GM12878 (cell line): ENCODE data around the gene ITPR2. TPM values are rescaled to one million over a fixed set of nuclear protein-coding genes. Genes with fewer than 3 reads are reported as not detected.

ENCODE experiments used
- ATAC-seq: fragments of 200-7000 bp; cut with Tn5 transposase; 3 replicates; pipeline ENCODE4 v1.9.1; 2020; ENCODE audit warnings: mild to moderate bottlenecking, moderate library complexity
- BruUV-seq: library from RNA; stranded (reverse); fragments of 400-500 nt; replicated peaks from 2 replicates; lab custom pipeline; 2021; lab: Mats Ljungman, UMichigan
- CTCF ChIA-PET: fragments of 300-600 bp; sonication (Branson Sonifier 250); formaldehyde crosslinking; extraction: SDS; loops from one replicate; lab custom pipeline; 2021; ENCODE audit warnings: inconsistent platforms; lab: Yijun Ruan, JAX
- POLR2A ChIA-PET: fragments of 350-600 bp; formaldehyde crosslinking; extraction: SDS; loops from one replicate; lab custom pipeline; 2021; ENCODE audit warnings: inconsistent platforms; lab: Charles Lee
- RAD21 ChIA-PET: fragments of 300-600 bp; sonication (Branson Sonifier 250); formaldehyde crosslinking; loops from one replicate; lab custom pipeline; 2023; ENCODE audit warnings: antibody characterized with exemption; ENCODE audit not compliant: unreplicated experiment; lab: Charles Lee
- SMC1A ChIA-PET: fragments of 300-600 bp; sonication (Branson Sonifier 250); formaldehyde crosslinking; loops from one replicate; lab custom pipeline; 2023; ENCODE audit not compliant: unreplicated experiment, uncharacterized antibody; lab: Charles Lee
- DNase-seq: peaks from one replicate; pipeline ENCODE4 v3.0.0-alpha.2; 2011; ENCODE audit warnings: low read depth, low spot score
- FAIRE-seq: peaks from 3 replicates; lab custom pipeline; 2011; peaks lifted over from hg19 to GRCh38; lab: Jason Lieb, UNC
- H2AFZ ChIP-seq: 2 replicates; pipeline ENCODE4 v1.6.0; 2011; ENCODE audit warnings: low read depth, low read length, control low read depth; ENCODE audit not compliant: control insufficient read depth
- H3K27ac ChIP-seq: 2 replicates; pipeline ENCODE4 v1.5.1; 2011; ENCODE audit warnings: control low read depth; ENCODE audit not compliant: control insufficient read depth, insufficient read depth
- H3K27me3 ChIP-seq, 2 experiments: replicated peaks in 1 of 2; 2 replicates each; pipeline versions ENCODE4 v1.6.0 to v1.6.1; 2011; ENCODE audit warnings: low read length in 1 of 2; ENCODE audit not compliant: control insufficient read depth in 2 of 2, insufficient read depth in 2 of 2
- H3K36me3 ChIP-seq, 2 experiments: 2 replicates each; pipeline ENCODE4 v1.5.1; 2011; ENCODE audit warnings: low read length in 1 of 2; ENCODE audit not compliant: control insufficient read depth in 2 of 2, insufficient read depth in 2 of 2
- H3K4me1 ChIP-seq: 2 replicates; pipeline ENCODE4 v1.6.1; 2011; ENCODE audit warnings: mild to moderate bottlenecking, low read length, moderate library complexity, mixed read lengths; ENCODE audit not compliant: control insufficient read depth, insufficient read depth
- H3K4me2 ChIP-seq: 2 replicates; pipeline ENCODE4 v1.6.0; 2011; ENCODE audit warnings: control low read depth; ENCODE audit not compliant: control insufficient read depth, insufficient read depth
- H3K4me3 ChIP-seq: fragments of 200-600 bp; sonication (generic); 2 replicates; pipeline ENCODE4 v1.5.1; 2016
- H3K79me2 ChIP-seq: 2 replicates; pipeline ENCODE4 v1.6.0; 2011; ENCODE audit warnings: low read length; ENCODE audit not compliant: control insufficient read depth, insufficient read depth
- H3K9ac ChIP-seq: 2 replicates; pipeline ENCODE4 v1.8.0; 2011; ENCODE audit warnings: low read length, control low read depth, mixed read lengths; ENCODE audit not compliant: control insufficient read depth, insufficient read depth
- H3K9me3 ChIP-seq: replicated peaks from 3 replicates; pipeline ENCODE4 v1.5.1; 2011; ENCODE audit warnings: mild to moderate bottlenecking, low read length; ENCODE audit not compliant: control insufficient read depth, insufficient read depth
- H4K20me1 ChIP-seq: 2 replicates; pipeline ENCODE4 v1.6.0; 2011; ENCODE audit not compliant: control insufficient read depth, insufficient read depth
- ATF3 ChIP-seq: IDR thresholded peaks from 2 replicates; pipeline ENCODE4 v1.6.1; 2011; ENCODE audit warnings: low read depth, mild to moderate bottlenecking, low read length, moderate library complexity, borderline replicate concordance; ENCODE audit errors: extremely low read depth
- BCL11A ChIP-seq: IDR thresholded peaks from 2 replicates; pipeline ENCODE4 v1.6.1; 2011; ENCODE audit warnings: low read depth, low read length
- CTCF ChIP-seq, 3 experiments: IDR thresholded peaks in 2 of 3; conservative IDR thresholded peaks in 1 of 3; 2 replicates each; pipeline ENCODE4 v1.5.1; 2011; ENCODE audit warnings: low read depth in 3 of 3, low read length in 3 of 3, mild to moderate bottlenecking in 3 of 3, control low read depth in 2 of 3, moderate library complexity in 2 of 3, inconsistent platforms in 1 of 3, mixed read lengths in 1 of 3; ENCODE audit not compliant: control insufficient read depth in 2 of 3, insufficient read depth in 1 of 3; ENCODE audit errors: extremely low read depth in 1 of 3
- E4F1 ChIP-seq: fragments of 450-650 bp; IDR thresholded peaks from 2 replicates; pipeline ENCODE4 v1.6.1; 2018; ENCODE audit warnings: borderline replicate concordance, mild to moderate bottlenecking; ENCODE audit not compliant: partially characterized antibody
- HDAC6 ChIP-seq: fragments of 200-600 bp; sonication (generic); IDR thresholded peaks from one replicate; pipeline ENCODE4 v1.8.0; 2017; ENCODE audit warnings: antibody characterized with exemption; ENCODE audit not compliant: unreplicated experiment
- JUNB ChIP-seq: IDR thresholded peaks from 2 replicates; pipeline ENCODE4 v1.6.1; 2016; ENCODE audit warnings: antibody characterized with exemption, mild to moderate bottlenecking
- PAX8 ChIP-seq: fragments of 450-650 bp; IDR thresholded peaks from 2 replicates; pipeline ENCODE4 v1.6.1; 2017; ENCODE audit warnings: mild to moderate bottlenecking, moderate library complexity
- PKNOX1 ChIP-seq: fragments of 450-650 bp; IDR thresholded peaks from 2 replicates; pipeline ENCODE4 v1.6.1; 2016; ENCODE audit warnings: mild to moderate bottlenecking
- TCF7 ChIP-seq: IDR thresholded peaks from 2 replicates; pipeline ENCODE4 v1.6.1; 2014; ENCODE audit warnings: antibody characterized with exemption, borderline replicate concordance
- ZNF687 ChIP-seq: fragments of 450-650 bp; IDR thresholded peaks from 2 replicates; pipeline ENCODE4 v1.6.1; 2017; ENCODE audit warnings: mild to moderate bottlenecking, moderate library complexity
- WGBS: methylation state at CpG from one replicate; pipeline ENCODE4 v1.1.6; 2016; ENCODE audit warnings: low lambda C conversion rate; ENCODE audit not compliant: insufficient replicate concordance, insufficient coverage; ENCODE audit errors: missing lambda C conversion rate; 5-methylcytosine and 5-hydroxymethylcytosine counted together
- in situ Hi-C: fragments of 300-500 bp; cut with MboI; formaldehyde crosslinking; loops from 9 replicates; pipeline ENCODE4 v1.14.3; 2018; ENCODE audit warnings: mixed read lengths
- intact Hi-C: fragments of 100-400 bp; cut with micrococcal nuclease; formaldehyde crosslinking; loops from one replicate; pipeline ENCODE4 v1.14.2; 2022; ENCODE audit not compliant: unreplicated experiment
- polyA plus RNA-seq, 11 experiments: library from polyadenylated mRNA; depleted of rRNA in 4 of 11; unstranded in 6 of 11; stranded (reverse) in 5 of 11; fragments of >200 nt; fragmentation: Nextera tagmentation in 4 of 11; fragmentation: Illumina TruSeq in 1 of 11; extraction: Ambion mirVana in 4 of 11; extraction: Trizol in 1 of 11; gene quantifications; 1 replicate in 1 of 11; 2 replicates in 10 of 11; pipeline versions ENCODE4 v1.2.1 to v1.2.3, GENCODE V29; 2011 to 2016; ENCODE audit warnings: inconsistent platforms in 2 of 11, missing spikeins in 2 of 11, low read depth in 1 of 11
- total RNA-seq, 4 experiments: library from RNA; depleted of rRNA in 3 of 4; stranded (reverse); fragments of >200 nt in 3 of 4; fragmentation: Illumina TruSeq in 1 of 4; extraction: Trizol in 1 of 4; gene quantifications; 2 replicates each; pipeline versions ENCODE4 v1.2.1 to v1.2.3, GENCODE V29; 2013 to 2021

ITPR2 gene
- total and polyA plus RNA-seq, 10 of the 15 experiments (the other 5 are each of a cell fraction or from before 2014, with no cell fraction given) = 7.5 to 76.2 (median 47.1) TPM

GRCh38 chr12:26841085-26841484 lies 8.1 kb upstream of the ITPR2 start:
- in situ Hi-C loops = no loop called here
- Histone ChIP-seq H3K4me3 (no peak overlapping the region), H2AFZ (no peak overlapping the region; the same call in 1 of the 2 replicates), H3K27ac (no peak overlapping the region), H3K9me3 (no peaks in the 10 kb centered on the region), H3K9ac (no peak overlapping the region), H3K4me2 (no peak overlapping the region), H3K27me3 (no peaks in the 10 kb centered on the region), H3K36me3 (no peaks in the 10 kb centered on the region), H3K79me2 (no peaks in the 10 kb centered on the region), H3K4me1 (peaks cover 6% of the 10 kb centered on the region), H4K20me1 (no peaks in the 10 kb centered on the region)
- no peak for DNase-seq
- ChIA-PET SMC1A (interaction anchor here (0.6 to 3.3 kb wide), 3 partner anchors 35 to 726 kb away, joined by 3 to 10 read pairs (median 4); no protein-coding TSS in a partner anchor), CTCF (interaction anchor here (0.9 to 13.4 kb wide), 3 partner anchors 8 to 47 kb away, joined by 3 to 158 read pairs (median 3); partner anchors contain the start of gene ITPR2), RAD21 (no interaction called here), POLR2A (no interaction called here)
- ATAC-seq = no peak
- TF ChIP-seq PAX8 (no peak), ZNF687 (no peak), PKNOX1 (no peak), CTCF (IDR thresholded peaks at IDR 0.05 in 2 of 3, conservative IDR thresholded peaks at IDR 0.05 in 1 of 3; ENCODE audit: control insufficient read depth in 2 of 3, extremely low read depth in 1 of 3, insufficient read depth in 1 of 3, low read depth in 3 of 3, low read length in 3 of 3) (no peak), BCL11A (no peak), HDAC6 (no peak), TCF7 (no peak), E4F1 (no peak), JUNB (no peak), ATF3 (no peak)
- 85% methylated on average over 5 of the region's 5 CpGs for WGBS
- intact Hi-C loops = no loop called here
- no TSS peak for BruUV-seq
- no peak for FAIRE-seq
